Measurements from ENCODE around the gene CSH2. TPM values are rescaled to one million over a fixed set of nuclear protein-coding genes. Genes with fewer than 3 reads are reported as not detected.

The CSH2 gene
- total and polyA plus RNA-seq, 2 donors (not counting 1 experiment from before 2014, with no cell fraction given) = not detected

DNA sequence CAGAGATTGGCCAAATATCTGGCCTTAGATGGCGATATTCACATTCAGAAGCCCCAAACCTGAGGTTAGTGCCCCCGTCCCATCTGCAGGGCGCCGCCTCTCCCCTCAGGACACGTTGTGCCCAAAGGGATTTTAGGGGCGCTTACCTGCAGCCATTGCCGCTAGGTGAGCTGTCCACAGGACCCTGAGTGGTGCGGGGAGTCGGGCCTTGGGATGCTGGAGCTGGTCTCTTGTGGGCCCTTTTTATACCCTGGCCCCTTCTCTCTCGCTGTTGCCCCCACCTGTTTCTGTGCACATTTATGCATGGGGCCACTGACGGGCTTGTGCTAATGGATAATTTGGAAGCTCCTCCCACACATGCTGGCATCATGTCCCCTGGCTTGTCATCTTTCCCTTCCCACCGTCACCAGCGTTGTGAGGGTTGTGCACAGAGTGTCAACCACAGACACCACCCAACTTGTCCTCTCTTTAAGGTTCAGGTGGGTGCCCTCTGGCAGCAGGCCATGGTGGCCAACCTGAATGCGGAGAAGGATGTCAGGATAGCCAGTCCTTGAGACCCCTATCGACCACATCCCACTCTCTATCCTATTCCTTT is 37.7 kb upstream of the CSH2 start, which contains the start of gene CSHL1:
CSHL1 (minus strand) TSS at position 218 of the 595 bp plus-strand sequence; CDS start at position 156, 62 bp downstream.
- Histone ChIP-seq H3K9me3 (ENCODE audit: control extremely low read depth in 1 of 3, control insufficient read depth in 2 of 3, insufficient read depth in 1 of 3, low read length in 2 of 3) (no peaks in the 10 kb centered on the region), H3K27me3 (replicated peaks in 1 of 4; ENCODE audit: control extremely low read depth in 1 of 4, control insufficient read depth in 3 of 4, insufficient read depth in 4 of 4, low read length in 3 of 4) (peaks cover 0 to 5% (median 0%) of the 10 kb centered on the region in 4 experiments), H2AFZ (ENCODE audit: insufficient read depth, low read depth, low read length, poor library complexity, severe bottlenecking) (no peak within 1 kb of the TSS), H3K4me1 (ENCODE audit: control insufficient read depth in 2 of 2, insufficient read depth in 2 of 2, low read length in 2 of 2) (peaks cover 21 to 34% of the 10 kb centered on the region in 2 donors), H3K79me2 (ENCODE audit: control insufficient read depth, insufficient read depth, low read length) (no peaks in the 10 kb centered on the region), H3K4me3 (ENCODE audit: control extremely low read depth in 1 of 5, extremely low read depth in 1 of 5, insufficient read depth in 1 of 5, low read depth in 2 of 5, low read length in 4 of 5) (no peak within 1 kb of the TSS), H3K36me3 (replicated peaks in 1 of 2; ENCODE audit: control extremely low read depth in 1 of 2, control insufficient read depth in 1 of 2, extremely low read depth in 1 of 2, insufficient read depth in 2 of 2, low read length in 1 of 2) (no peaks in the 10 kb centered on the region), H3K27ac (ENCODE audit: low read length in 2 of 2) (no peak within 1 kb of the TSS), H4K20me1 (ENCODE audit: control insufficient read depth, insufficient read depth, low read length, poor library complexity, severe bottlenecking) (no peaks in the 10 kb centered on the region), H3K9ac (ENCODE audit: low read length) (no peak within 1 kb of the TSS), H3K4me2 (replicated peaks; ENCODE audit: low read depth, low read length, poor library complexity, severe bottlenecking) (no peak within 1 kb of the TSS)
- DNase-seq (no peak), ATAC-seq (ENCODE audit: low read depth) (no peak)
- ChIA-PET CTCF (interaction anchor here (0.6 to 26.0 kb wide), 23 partner anchors 8 to 507 kb away, joined by 3 to 834 read pairs (median 8); partner anchors contain the start of genes CD79B, ERN1, GH1 and ICAM2), POLR2A (interaction anchor here (0.6 to 2.9 kb wide), 5 partner anchors 12 to 116 kb away, joined by 3 to 12 read pairs (median 6); partner anchors contain the start of gene ICAM2)
- no peak for TF ChIP-seq EZH2 (IDR thresholded peaks at IDR 0.05; ENCODE audit: borderline replicate concordance, insufficient read depth, low read depth, low read length, poor library complexity, severe bottlenecking)
- TF ChIP-seq, protein P1, sequence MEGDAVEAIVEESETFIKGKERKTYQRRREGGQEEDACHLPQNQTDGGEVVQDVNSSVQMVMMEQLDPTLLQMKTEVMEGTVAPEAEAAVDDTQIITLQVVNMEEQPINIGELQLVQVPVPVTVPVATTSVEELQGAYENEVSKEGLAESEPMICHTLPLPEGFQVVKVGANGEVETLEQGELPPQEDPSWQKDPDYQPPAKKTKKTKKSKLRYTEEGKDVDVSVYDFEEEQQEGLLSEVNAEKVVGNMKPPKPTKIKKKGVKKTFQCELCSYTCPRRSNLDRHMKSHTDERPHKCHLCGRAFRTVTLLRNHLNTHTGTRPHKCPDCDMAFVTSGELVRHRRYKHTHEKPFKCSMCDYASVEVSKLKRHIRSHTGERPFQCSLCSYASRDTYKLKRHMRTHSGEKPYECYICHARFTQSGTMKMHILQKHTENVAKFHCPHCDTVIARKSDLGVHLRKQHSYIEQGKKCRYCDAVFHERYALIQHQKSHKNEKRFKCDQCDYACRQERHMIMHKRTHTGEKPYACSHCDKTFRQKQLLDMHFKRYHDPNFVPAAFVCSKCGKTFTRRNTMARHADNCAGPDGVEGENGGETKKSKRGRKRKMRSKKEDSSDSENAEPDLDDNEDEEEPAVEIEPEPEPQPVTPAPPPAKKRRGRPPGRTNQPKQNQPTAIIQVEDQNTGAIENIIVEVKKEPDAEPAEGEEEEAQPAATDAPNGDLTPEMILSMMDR (IDR thresholded peaks at IDR 0.05) = no peak
- intact Hi-C loops (cut with micrococcal nuclease) = loop anchor here (1.0 kb wide), 2 partner anchors 79 to 222 kb away; no protein-coding TSS in a partner anchor
- Mint-ChIP-seq H3K9me3 (ENCODE audit: insufficient read depth) (no peaks in the 10 kb centered on the region), H3K4me1 (peaks cover 36% of the 10 kb centered on the region), H3K27ac (peak within 1 kb of the TSS; percentile 20), H3K4me3 (no peak within 1 kb of the TSS), H3K27me3 (peaks cover 8% of the 10 kb centered on the region)
- WGBS (ENCODE audit: insufficient coverage) = 81% methylated on average over 13 of the region's 15 CpGs

DNA sequence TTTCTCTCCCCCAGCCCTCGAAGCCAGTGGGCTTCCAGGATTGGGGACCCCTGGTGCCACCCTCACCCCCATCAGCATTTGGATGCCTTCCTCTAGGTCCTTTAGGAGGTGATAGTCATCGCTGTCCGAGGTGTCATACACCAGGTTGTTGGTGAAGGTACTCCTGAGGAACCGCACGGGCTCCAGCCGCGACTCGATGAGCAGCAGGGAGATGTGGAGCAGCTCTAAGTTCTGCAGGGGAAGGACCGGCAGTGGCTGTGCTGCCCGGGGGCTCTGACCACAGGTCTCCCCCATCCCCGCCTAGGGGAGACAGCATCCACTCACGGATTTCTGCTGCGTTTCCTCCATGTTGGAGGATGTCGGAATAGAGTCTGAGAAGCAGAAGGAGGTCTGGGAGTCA is 36.6 kb upstream of the CSH2 start:
- Histone ChIP-seq H3K27me3 (replicated peaks in 1 of 4; ENCODE audit: control extremely low read depth in 1 of 4, control insufficient read depth in 3 of 4, insufficient read depth in 4 of 4, low read length in 3 of 4) (peaks cover 0 to 5% (median 0%) of the 10 kb centered on the region in 4 experiments), H3K4me3 (ENCODE audit: control extremely low read depth in 1 of 5, extremely low read depth in 1 of 5, insufficient read depth in 1 of 5, low read depth in 2 of 5, low read length in 4 of 5) (no peak overlapping the region), H3K36me3 (replicated peaks in 1 of 2; ENCODE audit: control extremely low read depth in 1 of 2, control insufficient read depth in 1 of 2, extremely low read depth in 1 of 2, insufficient read depth in 2 of 2, low read length in 1 of 2) (no peaks in the 10 kb centered on the region), H3K79me2 (ENCODE audit: control insufficient read depth, insufficient read depth, low read length) (no peaks in the 10 kb centered on the region), H2AFZ (ENCODE audit: insufficient read depth, low read depth, low read length, poor library complexity, severe bottlenecking) (no peak overlapping the region), H3K9me3 (ENCODE audit: control extremely low read depth in 1 of 3, control insufficient read depth in 2 of 3, insufficient read depth in 1 of 3, low read length in 2 of 3) (no peaks in the 10 kb centered on the region), H3K9ac (ENCODE audit: low read length) (no peak overlapping the region), H3K4me1 (ENCODE audit: control insufficient read depth in 2 of 2, insufficient read depth in 2 of 2, low read length in 2 of 2) (peaks cover 11 to 25% of the 10 kb centered on the region in 2 donors), H3K27ac (ENCODE audit: low read length in 2 of 2) (no peak overlapping the region), H4K20me1 (ENCODE audit: control insufficient read depth, insufficient read depth, low read length, poor library complexity, severe bottlenecking) (no peaks in the 10 kb centered on the region), H3K4me2 (replicated peaks; ENCODE audit: low read depth, low read length, poor library complexity, severe bottlenecking) (no peak overlapping the region)
- intact Hi-C loops (cut with micrococcal nuclease) = no loop called here
- TF ChIP-seq EZH2 (IDR thresholded peaks at IDR 0.05; ENCODE audit: borderline replicate concordance, insufficient read depth, low read depth, low read length, poor library complexity, severe bottlenecking) = no peak
- TF ChIP-seq, protein P1 (IDR thresholded peaks at IDR 0.05) = no peak
- Mint-ChIP-seq H3K9me3 (ENCODE audit: insufficient read depth) (no peaks in the 10 kb centered on the region), H3K27me3 (peaks cover 8% of the 10 kb centered on the region), H3K27ac (no peak overlapping the region), H3K4me1 (peaks cover 27% of the 10 kb centered on the region), H3K4me3 (no peak overlapping the region)
- no peak for DNase-seq
- no peak for ATAC-seq (ENCODE audit: low read depth)
- CTCF ChIA-PET = interaction anchor here (1.0 to 26.0 kb wide), 14 partner anchors 10 to 509 kb away, joined by 3 to 834 read pairs (median 18); partner anchors contain the start of genes CD79B, ERN1, GH1 and ICAM2
- WGBS (ENCODE audit: insufficient coverage) = 92% methylated on average over 12 of the region's 14 CpGs
- POLR2A ChIA-PET = interaction anchor here (2.9 kb wide), 1 partner anchor 36 kb away, joined by 12 read pairs; no protein-coding TSS in a partner anchor
